GM12872 (cell line): Measurements from ENCODE around the gene TMEM145.

ENCODE experiments used
- CTCF ChIP-seq: IDR thresholded peaks from 3 replicates; pipeline ENCODE4 v1.5.1; 2011; ENCODE audit warnings: low read depth, mild to moderate bottlenecking, low read length, moderate library complexity; ENCODE audit not compliant: insufficient read depth

Gene TMEM145

GRCh38 chr19:42312370-42312769, 739 bp upstream of the TMEM145 start:
- TF ChIP-seq CTCF: no peak

- no peak for TF ChIP-seq CTCF
Measured at GRCh38 chr19:42313840-42314755, 989 bp downstream of the TMEM145 start.

GRCh38 chr19:42315024-42315423, 1.9 kb downstream of the TMEM145 start:
- TF ChIP-seq CTCF: no peak

- TF ChIP-seq CTCF: no peak
Measured at GRCh38 chr19:42316223-42317211, 3.4 kb downstream of the TMEM145 start.

GRCh38 chr19:42317535-42317934, 4.4 kb downstream of the TMEM145 start:
- TF ChIP-seq CTCF: no peak

- no peak for TF ChIP-seq CTCF
Measured at GRCh38 chr19:42322305-42322704, 9.2 kb downstream of the TMEM145 start.

GRCh38 chr19:42323473-42323851, 10.4 kb downstream of the TMEM145 start:
- no peak for TF ChIP-seq CTCF
